CD4-positive, alpha-beta T cell treated with Interleukin-4 for 4 hours (primary cell): ENCODE data around the gene KRTAP22-2.

Source experiments
- DNase-seq: peaks from one replicate; pipeline ENCODE4 v3.0.0-alpha.2; 2020

Gene KRTAP22-2

GRCh38 chr21:30590297-30590696 lies at the start of gene KRTAP22-2:
TSS of gene KRTAP22-2 (minus strand) at chr21:30590397.
- no peak for DNase-seq

DNA sequence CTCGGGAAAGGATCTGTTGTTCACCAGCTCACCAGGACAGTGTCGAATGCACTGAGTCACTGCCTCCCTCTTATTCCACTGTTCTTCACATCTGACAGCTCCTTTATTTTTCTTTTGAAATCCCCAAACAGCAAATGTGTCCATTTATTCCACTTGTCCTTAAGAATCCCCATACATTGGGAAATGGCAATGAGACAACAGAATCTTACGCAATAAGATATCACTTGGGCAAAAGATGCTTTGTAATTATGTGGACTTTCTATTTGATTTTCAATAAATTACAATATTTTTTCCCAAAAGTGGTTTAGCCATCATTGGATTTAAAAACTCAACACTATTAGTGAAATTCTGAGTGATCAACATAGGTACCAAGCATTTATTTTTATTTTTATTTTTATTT lies 48.5 kb upstream of the KRTAP22-2 start:
- DNase-seq = no peak

- no peak for DNase-seq
Observed at GRCh38 chr21:30634906-30635305, 44.7 kb upstream of the KRTAP22-2 start, which contains the start of gene KRTAP20-2. TSS of gene KRTAP20-2 (plus strand) at chr21:30635206. CDS start at chr21:30635264, 58 bp downstream.

- DNase-seq = no peak
Observed at GRCh38 chr21:30629200-30629599, 39.0 kb upstream of the KRTAP22-2 start.

DNA sequence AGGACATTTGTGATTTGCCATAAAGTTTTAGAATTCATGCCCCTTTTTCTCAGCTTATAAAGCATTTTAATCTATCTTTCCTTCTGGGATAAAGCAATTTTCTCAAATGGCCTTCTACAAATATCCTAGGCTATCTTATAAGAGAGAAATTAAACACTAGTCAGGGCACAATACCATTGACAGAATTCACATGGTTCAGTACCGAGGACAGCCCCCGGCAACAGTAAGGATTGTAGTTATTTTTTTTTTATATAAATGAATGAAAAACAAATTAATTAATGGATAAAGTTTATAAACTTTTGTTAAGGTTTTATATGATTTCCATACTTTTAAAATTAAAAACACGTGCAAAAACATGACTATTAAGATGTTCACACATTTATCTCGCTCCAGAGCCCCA lies 37.9 kb upstream of the KRTAP22-2 start:
- DNase-seq = no peak

DNA sequence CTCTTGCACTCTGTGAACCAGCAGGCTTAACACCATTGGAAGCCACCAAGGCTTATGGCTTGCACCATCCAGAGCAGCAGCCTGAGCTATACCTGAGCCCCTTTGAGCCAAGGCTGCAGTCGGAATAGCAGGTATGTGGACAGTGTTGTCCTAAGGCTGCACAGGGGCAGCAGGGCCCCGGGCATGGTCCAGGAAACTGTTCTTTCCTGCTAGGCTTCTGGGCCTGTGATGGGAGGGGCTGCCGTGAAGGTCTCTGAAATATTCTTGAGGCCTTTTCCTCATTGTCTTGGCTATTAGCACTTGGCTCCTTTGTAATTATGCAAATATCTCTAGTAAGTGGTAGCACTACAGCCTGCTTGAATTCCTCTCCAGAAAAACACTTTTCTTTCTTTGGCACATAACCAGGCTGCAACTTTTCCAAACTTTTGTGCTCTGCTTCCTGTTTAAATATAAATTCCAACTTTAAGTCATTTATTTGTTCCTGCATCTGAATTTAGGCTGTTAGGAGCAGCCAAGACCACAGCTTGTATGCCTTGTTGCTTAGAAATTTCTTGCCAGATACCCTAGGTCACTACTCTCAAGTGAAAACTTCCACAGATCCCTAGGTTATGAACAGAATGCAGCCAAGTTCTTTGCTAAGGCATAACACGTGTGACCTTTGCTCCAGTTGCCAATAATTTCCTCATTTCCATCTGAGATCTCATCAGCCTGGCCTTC lies 35.4 kb upstream of the KRTAP22-2 start:
- no peak for DNase-seq

DNA sequence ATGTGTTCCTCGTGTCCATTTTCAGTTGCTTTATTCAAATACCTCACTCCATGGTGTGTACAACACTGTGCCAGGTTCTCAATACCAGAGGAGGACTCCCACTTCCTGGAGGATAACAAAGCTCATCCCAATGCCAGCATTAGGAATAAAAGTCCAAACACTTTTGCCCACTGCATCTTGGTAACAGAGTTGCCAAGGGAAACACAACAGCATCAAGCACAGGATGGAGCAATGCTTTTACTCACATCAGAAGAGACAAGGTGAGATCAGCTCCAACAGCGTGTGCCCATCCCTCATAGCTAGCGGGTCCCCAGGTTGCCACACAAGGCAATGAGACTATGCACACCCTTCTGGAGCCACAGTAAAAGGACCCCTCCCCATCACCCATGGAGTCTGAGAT lies 33.2 kb upstream of the KRTAP22-2 start:
- DNase-seq = no peak

- no peak for DNase-seq
Observed at GRCh38 chr21:30620522-30620921, 30.3 kb upstream of the KRTAP22-2 start, which contains the start of gene KRTAP20-4. TSS of gene KRTAP20-4 (plus strand) at chr21:30620627.

DNA sequence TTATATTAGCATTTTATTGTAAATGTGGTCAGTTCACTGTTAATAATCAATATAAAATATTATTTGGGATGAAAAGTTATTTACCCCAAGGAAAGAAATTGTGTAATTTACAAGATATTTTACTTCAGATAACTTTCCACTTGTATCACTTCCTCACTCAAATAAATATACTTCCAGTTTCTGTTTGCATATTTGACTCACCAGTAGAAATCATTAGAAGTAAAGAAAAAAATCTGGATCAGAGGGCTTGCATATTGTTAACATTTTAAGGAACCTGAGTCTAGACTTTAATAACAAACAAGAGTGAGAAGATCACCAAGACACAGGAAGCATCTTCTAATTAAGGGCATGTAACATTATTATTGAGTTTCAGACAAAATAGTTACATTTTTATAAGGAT lies 29.9 kb upstream of the KRTAP22-2 start:
- no peak for DNase-seq

DNA sequence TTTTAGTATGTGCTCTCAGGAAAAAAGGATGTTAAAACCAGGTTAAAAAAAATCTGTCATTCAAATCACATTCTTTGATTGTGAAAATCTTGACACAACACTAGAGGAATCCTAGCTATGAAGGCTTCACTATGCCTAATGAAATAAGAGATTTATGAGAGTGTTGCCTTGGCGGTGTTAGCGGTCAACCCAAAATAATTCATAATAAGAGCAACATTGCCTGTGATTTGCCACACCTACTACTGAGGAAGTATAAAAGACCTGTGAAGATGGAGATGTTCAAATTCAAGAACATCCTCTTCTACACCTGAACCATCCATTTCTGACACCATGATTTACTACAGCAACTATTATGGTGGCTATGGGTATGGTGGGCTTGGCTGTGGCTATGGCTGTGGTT lies 25.9 kb upstream of the KRTAP22-2 start, which contains the start of gene KRTAP20-1:
TSS of gene KRTAP20-1 (plus strand) at position 301 of the 400 bp plus-strand sequence. CDS start at position 331, 30 bp downstream.
- DNase-seq = no peak

GRCh38 chr21:30615199-30615598 lies 25.0 kb upstream of the KRTAP22-2 start:
- no peak for DNase-seq

DNA sequence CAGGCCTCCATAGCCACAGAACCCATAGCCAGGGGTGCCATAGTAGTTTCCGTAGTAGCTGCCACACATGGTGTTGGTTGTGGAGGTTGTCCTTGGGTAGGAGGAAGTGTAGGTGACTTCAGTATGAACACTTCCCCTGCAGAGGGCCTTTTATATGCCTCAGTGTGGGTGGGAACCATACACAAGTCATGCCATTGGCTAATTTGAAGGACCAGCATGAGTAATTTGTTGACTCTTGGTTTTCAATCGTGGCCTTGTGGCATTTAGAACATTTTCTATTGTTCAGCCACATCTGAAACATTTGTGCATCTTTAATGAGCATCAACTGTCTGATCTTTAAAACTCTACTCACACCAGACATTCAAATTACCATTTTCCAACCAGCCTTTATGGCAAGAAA lies 23.6 kb upstream of the KRTAP22-2 start, which contains the start of gene KRTAP6-1:
TSS of gene KRTAP6-1 (minus strand) at position 95 of the 400 bp plus-strand sequence. CDS start at position 69, 26 bp downstream.
- no peak for DNase-seq

- no peak for DNase-seq
Observed at GRCh38 chr21:30612132-30612531, 21.9 kb upstream of the KRTAP22-2 start.

- DNase-seq = no peak
Observed at GRCh38 chr21:30605968-30606367, 15.8 kb upstream of the KRTAP22-2 start.

GRCh38 chr21:30600787-30601186 lies 10.6 kb upstream of the KRTAP22-2 start, which contains the start of gene KRTAP22-1:
TSS of gene KRTAP22-1 (plus strand) at chr21:30601087.
- no peak for DNase-seq

GRCh38 chr21:30598802-30599201 lies 8.6 kb upstream of the KRTAP22-2 start, which contains the start of gene KRTAP6-2:
TSS of gene KRTAP6-2 (minus strand) at chr21:30598902. CDS start at chr21:30598874, 28 bp downstream.
- no peak for DNase-seq

DNA sequence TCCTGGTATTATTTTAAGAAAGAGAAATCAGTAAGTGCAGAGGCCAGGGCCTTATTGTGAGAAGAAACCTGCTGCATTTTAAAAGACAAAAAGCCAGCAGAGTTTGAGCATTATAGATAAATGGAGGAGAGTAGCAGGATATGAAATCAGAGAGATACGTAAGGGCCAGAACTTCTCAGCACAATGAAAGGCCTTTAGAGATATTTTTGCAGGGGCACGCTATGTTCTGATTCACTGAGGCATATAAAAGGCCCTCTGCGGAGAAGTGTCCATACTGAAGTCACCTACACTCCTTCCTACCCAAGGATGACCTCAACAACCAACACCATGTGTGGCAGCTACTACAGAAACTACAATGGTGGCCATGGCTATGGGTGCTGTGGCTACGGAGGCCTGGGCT lies 1.9 kb upstream of the KRTAP22-2 start, which contains the start of gene KRTAP6-3:
TSS of gene KRTAP6-3 (plus strand) at position 301 of the 400 bp plus-strand sequence. CDS start at position 307, 6 bp downstream.
- no peak for DNase-seq

DNA sequence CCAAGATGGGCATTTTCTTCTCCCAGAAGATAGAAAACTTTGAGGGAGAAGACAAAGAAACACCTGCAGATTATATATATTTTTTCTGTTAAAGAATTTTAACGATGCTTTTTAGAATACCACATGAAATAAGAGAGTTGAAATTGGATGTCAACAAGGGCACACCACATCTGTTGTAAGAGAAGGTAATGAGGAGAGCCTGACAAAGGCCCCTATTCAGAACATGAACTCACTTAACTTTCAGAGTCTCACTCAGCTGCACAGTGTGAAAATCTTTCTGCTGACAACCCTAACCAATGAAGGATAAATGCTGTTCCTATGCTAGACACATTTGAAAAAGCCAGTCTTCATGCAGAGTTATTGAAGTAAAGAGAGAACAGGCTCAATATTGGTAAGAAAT lies 7.3 kb downstream of the KRTAP22-2 start:
- no peak for DNase-seq

DNA sequence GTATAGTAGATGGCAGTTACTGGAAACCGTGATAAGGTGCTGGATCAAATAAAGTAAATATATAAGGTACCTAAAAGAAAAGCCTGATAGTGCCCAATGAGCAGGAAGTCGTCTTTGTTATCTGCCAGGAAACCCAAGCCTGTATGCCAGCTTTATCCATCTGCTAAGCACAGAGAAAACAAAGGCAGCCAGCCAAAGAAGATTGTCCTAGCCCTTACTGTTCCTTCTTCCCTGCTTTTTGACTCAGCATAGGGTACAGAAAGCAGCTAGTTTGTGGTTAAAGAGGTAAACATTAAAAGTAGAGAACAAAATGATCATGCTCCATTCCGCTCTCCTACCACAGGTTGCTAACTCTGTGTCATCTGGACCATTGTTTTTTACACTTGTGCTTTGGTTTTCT lies 10.1 kb downstream of the KRTAP22-2 start:
- DNase-seq = no peak

- no peak for DNase-seq
Observed at GRCh38 chr21:30579346-30579745, 10.9 kb downstream of the KRTAP22-2 start.

- DNase-seq = no peak
Observed at GRCh38 chr21:30577766-30578165, 12.4 kb downstream of the KRTAP22-2 start.

GRCh38 chr21:30567617-30568016 lies 22.6 kb downstream of the KRTAP22-2 start:
- DNase-seq = no peak

GRCh38 chr21:30563630-30564029 lies 26.6 kb downstream of the KRTAP22-2 start:
- DNase-seq = no peak

DNA sequence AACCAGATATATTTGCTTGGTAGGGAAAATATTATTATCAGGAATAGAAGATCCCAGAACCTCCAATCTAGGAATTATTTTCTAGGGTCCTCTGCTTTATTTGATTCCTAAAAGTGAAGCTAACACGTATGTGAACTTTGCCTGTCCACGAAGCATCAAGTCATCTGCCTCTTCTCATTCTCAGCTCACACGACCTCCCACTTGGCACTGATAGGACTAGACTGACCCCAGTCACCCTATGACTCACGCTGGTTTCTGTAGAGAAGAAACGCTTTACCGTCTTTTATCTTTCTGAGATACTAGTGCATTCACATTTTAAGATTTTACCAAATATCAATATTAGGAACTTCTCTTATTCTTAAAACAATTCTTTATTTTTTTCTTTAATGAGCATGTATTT lies 27.1 kb downstream of the KRTAP22-2 start:
- no peak for DNase-seq
